Measurements from ENCODE around the gene UBR2.
"Not testable (repeated sequence)": the region's sequence is repeated elsewhere in the genome, so short reads cannot be mapped to it uniquely, and the experiment has no call there.

DNA sequence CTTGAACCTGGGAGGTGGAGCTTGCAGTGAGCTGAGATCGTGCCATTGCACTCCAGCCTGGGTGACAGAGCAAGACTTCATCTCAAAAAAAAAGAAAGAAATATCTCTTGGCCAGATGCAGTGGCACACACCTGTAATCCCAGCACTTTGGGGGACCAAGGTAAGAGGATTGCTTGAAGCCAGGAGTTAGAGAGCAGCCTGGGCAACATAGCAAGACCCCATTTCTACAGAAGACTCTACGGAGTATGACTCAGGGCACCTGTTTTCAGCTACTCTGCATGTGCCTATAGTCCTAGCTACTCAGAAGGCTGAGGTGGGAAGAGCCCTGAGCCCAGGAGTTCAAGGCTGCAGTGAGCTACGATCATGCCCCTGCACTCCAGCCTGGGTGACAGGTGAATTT lies 139.0 kb downstream of the UBR2 start:
- TF ChIP-seq, protein P1, sequence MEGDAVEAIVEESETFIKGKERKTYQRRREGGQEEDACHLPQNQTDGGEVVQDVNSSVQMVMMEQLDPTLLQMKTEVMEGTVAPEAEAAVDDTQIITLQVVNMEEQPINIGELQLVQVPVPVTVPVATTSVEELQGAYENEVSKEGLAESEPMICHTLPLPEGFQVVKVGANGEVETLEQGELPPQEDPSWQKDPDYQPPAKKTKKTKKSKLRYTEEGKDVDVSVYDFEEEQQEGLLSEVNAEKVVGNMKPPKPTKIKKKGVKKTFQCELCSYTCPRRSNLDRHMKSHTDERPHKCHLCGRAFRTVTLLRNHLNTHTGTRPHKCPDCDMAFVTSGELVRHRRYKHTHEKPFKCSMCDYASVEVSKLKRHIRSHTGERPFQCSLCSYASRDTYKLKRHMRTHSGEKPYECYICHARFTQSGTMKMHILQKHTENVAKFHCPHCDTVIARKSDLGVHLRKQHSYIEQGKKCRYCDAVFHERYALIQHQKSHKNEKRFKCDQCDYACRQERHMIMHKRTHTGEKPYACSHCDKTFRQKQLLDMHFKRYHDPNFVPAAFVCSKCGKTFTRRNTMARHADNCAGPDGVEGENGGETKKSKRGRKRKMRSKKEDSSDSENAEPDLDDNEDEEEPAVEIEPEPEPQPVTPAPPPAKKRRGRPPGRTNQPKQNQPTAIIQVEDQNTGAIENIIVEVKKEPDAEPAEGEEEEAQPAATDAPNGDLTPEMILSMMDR (IDR thresholded peaks at IDR 0.05) = not testable (repeated sequence)
- TF ChIP-seq POLR2A (IDR thresholded peaks at IDR 0.05) = not testable (repeated sequence)

Measured in lower leg skin (tissue), 3 donors.